HG03460 (cell line): ENCODE measurements around the gene WIPF2.

Source experiments
- ATAC-seq: cut with Tn5 transposase; IDR thresholded peaks from one replicate; pipeline ENCODE4 v1.9.1; 2021; ENCODE audit not compliant: unreplicated experiment

The WIPF2 gene

GRCh38 chr17:40323391-40324381 is 104.6 kb downstream of the WIPF2 start:
- no peak for ATAC-seq

- ATAC-seq = no peak
Measured at GRCh38 chr17:40325156-40326013, 106.3 kb downstream of the WIPF2 start.

GRCh38 chr17:40326014-40326831 is 107.1 kb downstream of the WIPF2 start:
- no peak for ATAC-seq

- ATAC-seq = no peak
Measured at GRCh38 chr17:40326832-40327199, 107.7 kb downstream of the WIPF2 start.

GRCh38 chr17:40327244-40327729 is 108.2 kb downstream of the WIPF2 start:
- no peak for ATAC-seq

GRCh38 chr17:40327735-40328385 is 108.8 kb downstream of the WIPF2 start:
- no peak for ATAC-seq

- ATAC-seq = no peak
Measured at GRCh38 chr17:40328386-40328766, 109.3 kb downstream of the WIPF2 start.

GRCh38 chr17:40329839-40330794 is 111.0 kb downstream of the WIPF2 start:
- no peak for ATAC-seq

GRCh38 chr17:40330850-40331470 is 111.9 kb downstream of the WIPF2 start:
- no peak for ATAC-seq

- no peak for ATAC-seq
Measured at GRCh38 chr17:40331743-40332641, 112.9 kb downstream of the WIPF2 start.
